Sigmoid colon (tissue), 7 donors: ENCODE results near the gene NHLRC4. TPM values are rescaled to one million over a fixed set of nuclear protein-coding genes. Genes with fewer than 3 reads are reported as not detected.

Source experiments
- DNase-seq: peaks from one replicate; pipeline ENCODE4 v3.0.0-alpha.2; 2019
- H3K27ac ChIP-seq, 4 donors: fragments of 200-600 bp; sonication (generic); one replicate each; pipeline ENCODE4 v1.5.1; 2016 to 2019; ENCODE audit warnings: mild to moderate bottlenecking in 1 of 4
- H3K27me3 ChIP-seq, 3 donors: fragments of 200-600 bp; sonication (generic); one replicate each; pipeline ENCODE4 v1.5.1; 2019; ENCODE audit warnings: mild to moderate bottlenecking in 1 of 3
- H3K36me3 ChIP-seq, 4 donors: fragments of 200-600 bp; sonication (generic); one replicate each; pipeline ENCODE4 v1.5.1; 2016 to 2019
- H3K4me1 ChIP-seq, 4 donors: fragments of 200-600 bp; sonication (generic); one replicate each; pipeline ENCODE4 v1.5.1; 2017 to 2019
- H3K4me3 ChIP-seq, 4 donors: fragments of 200-600 bp; sonication (generic); one replicate each; pipeline ENCODE4 v1.5.1; 2017 to 2019; ENCODE audit warnings: mild to moderate bottlenecking in 2 of 4, moderate library complexity in 1 of 4
- H3K9me3 ChIP-seq, 4 donors: fragments of 200-600 bp in 3 of 4; sonication (generic) in 3 of 4; one replicate each; pipeline versions ENCODE4 v1.5.1 to v1.6.1; 2013 to 2019
- EP300 ChIP-seq, 4 donors: sonication (generic); formaldehyde crosslinking; IDR thresholded peaks; one replicate each; pipeline ENCODE4 v1.6.1; 2017; ENCODE audit warnings: antibody characterized with exemption in 4 of 4
- POLR2A ChIP-seq, 2 donors: fragments of 450-650 bp; IDR thresholded peaks; one replicate each; pipeline ENCODE4 v1.6.1; 2016; ENCODE audit warnings: antibody characterized with exemption in 2 of 2, mild to moderate bottlenecking in 2 of 2, moderate library complexity in 2 of 2
- POLR2AphosphoS5 ChIP-seq, 4 donors: sonication (generic); formaldehyde crosslinking; IDR thresholded peaks; one replicate each; pipeline ENCODE4 v1.6.1; 2017; ENCODE audit warnings: antibody characterized with exemption in 4 of 4
- WGBS, 2 donors: extraction: QIAGEN DNeasy Blood & Tissue Kit; methylation state at CpG; one replicate each; pipeline ENCODE4 v1.1.7; 2013; 5-methylcytosine and 5-hydroxymethylcytosine counted together
- intact Hi-C: fragments of 100-400 bp; cut with DNase I; formaldehyde crosslinking; loops from one replicate; pipeline ENCODE4 v1.15.1; 2023
- polyA plus RNA-seq, 3 donors: library from polyadenylated mRNA; stranded (reverse); fragments of 200-250 nt; gene quantifications; one replicate each; pipeline ENCODE4 v1.2.3, GENCODE V29; 2013
- total RNA-seq, 4 donors: library from RNA; depleted of rRNA; stranded (reverse); fragments of >200 nt; gene quantifications; one replicate each; pipeline ENCODE4 v1.1.0, GENCODE V29; 2016
- TF ChIP-seq, protein P1 (sequence below), 4 experiments: fragments of 450-650 bp in 3 of 4; fragments of 200-600 bp in 1 of 4; IDR thresholded peaks; one replicate each; pipeline ENCODE4 v1.5.1; 2016 to 2019; ENCODE audit warnings: antibody characterized with exemption in 4 of 4, mild to moderate bottlenecking in 3 of 4, moderate library complexity in 2 of 4
- donor health status: healthy with polysubstance abuse.
- donor health status: Bipolar disorder and iron deficiency.
- donor health status: healthy.

Gene NHLRC4
- total and polyA plus RNA-seq, 7 donors: 0.60 to 4.2 (median 1.5) TPM

DNA sequence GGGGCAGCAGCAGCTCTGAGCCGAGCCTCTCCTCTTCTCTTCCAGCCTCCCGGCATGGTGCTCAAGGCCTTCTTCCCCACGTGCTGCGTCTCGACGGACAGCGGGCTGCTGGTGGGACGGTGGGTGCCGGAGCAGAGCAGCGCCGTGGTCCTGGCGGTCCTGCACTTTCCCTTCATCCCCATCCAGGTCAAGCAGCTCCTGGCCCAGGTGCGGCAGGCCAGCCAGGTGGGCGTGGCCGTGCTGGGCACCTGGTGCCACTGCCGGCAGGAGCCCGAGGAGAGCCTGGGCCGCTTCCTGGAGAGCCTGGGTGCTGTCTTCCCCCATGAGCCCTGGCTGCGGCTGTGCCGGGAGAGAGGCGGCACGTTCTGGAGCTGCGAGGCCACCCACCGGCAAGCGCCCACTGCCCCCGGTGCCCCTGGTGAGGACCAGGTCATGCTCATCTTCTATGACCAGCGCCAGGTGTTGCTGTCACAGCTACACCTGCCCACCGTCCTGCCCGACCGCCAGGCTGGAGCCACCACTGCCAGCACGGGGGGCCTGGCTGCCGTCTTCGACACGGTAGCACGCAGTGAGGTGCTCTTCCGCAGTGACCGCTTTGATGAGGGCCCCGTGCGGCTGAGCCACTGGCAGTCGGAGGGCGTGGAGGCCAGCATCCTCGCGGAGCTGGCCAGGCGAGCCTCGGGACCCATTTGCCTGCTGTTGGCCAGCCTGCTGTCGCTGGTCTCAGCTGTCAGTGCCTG lies 7.4 kb downstream of the NHLRC4 start:
- DNase-seq: no peak
- peaks cover 0 to 30% (median 8%) of the 10 kb centered on the region in 4 donors for H3K36me3 ChIP-seq
- H3K4me1 ChIP-seq: peaks cover 0 to 19% (median 13%) of the 10 kb centered on the region in 4 donors
- no peak overlapping the region for H3K4me3 ChIP-seq
- H3K27me3 ChIP-seq: no peaks in the 10 kb centered on the region
- WGBS, 2 donors: 87 to 93% methylated on average over 46 of the region's 46 CpGs
- H3K27ac ChIP-seq: no peak overlapping the region
- H3K9me3 ChIP-seq: no peaks in the 10 kb centered on the region
- intact Hi-C loops: no loop called here
- TF ChIP-seq, protein P1, sequence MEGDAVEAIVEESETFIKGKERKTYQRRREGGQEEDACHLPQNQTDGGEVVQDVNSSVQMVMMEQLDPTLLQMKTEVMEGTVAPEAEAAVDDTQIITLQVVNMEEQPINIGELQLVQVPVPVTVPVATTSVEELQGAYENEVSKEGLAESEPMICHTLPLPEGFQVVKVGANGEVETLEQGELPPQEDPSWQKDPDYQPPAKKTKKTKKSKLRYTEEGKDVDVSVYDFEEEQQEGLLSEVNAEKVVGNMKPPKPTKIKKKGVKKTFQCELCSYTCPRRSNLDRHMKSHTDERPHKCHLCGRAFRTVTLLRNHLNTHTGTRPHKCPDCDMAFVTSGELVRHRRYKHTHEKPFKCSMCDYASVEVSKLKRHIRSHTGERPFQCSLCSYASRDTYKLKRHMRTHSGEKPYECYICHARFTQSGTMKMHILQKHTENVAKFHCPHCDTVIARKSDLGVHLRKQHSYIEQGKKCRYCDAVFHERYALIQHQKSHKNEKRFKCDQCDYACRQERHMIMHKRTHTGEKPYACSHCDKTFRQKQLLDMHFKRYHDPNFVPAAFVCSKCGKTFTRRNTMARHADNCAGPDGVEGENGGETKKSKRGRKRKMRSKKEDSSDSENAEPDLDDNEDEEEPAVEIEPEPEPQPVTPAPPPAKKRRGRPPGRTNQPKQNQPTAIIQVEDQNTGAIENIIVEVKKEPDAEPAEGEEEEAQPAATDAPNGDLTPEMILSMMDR (IDR thresholded peaks at IDR 0.05): no peak
- no peak for TF ChIP-seq EP300 (IDR thresholded peaks at IDR 0.05)
- TF ChIP-seq POLR2A (IDR thresholded peaks at IDR 0.05): no peak
- TF ChIP-seq POLR2AphosphoS5 (IDR thresholded peaks at IDR 0.05): no peak

DNA sequence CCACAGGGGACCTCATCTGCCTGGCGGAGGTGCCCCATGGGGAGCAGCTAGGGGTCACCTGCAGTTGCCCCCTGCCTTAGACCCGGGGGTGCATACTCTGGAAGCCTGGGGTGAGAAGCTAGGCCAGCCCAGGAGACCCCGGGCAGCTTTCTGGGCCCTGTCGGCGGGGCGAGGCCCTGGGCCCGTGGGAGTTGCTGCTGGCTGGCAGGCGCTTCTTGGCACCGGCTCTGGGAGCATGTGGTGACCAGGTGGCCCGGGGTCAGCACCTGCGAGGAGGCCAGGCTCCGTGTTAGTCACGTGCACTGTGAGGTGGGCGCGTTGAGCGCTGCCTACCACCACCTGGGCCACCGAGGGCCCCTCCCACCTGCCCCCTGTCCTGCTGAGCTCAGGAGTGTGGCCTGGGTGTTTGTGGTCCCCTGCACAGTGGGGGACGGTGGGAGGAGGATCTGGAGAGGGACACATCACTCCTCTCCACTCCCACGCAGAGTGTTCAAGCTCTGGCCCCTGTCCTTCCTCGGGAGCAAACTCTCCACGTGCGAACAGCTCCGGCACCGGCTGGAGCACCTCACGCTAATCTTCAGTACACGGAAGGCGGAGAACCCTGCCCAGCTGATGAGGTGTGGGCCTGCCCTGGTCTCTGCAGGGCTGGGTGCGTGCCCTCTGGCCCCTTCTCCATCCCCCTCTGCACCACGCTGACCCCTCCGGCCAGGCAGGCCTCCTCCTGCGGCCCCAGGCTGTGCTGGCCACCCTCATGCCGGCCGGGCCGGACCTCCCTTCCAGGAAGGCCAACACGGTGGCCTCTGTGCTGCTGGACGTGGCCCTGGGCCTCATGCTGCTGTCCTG lies 8.8 kb downstream of the NHLRC4 start:
- WGBS, 2 donors: 89 to 95% methylated on average over 36 of the region's 36 CpGs

DNA sequence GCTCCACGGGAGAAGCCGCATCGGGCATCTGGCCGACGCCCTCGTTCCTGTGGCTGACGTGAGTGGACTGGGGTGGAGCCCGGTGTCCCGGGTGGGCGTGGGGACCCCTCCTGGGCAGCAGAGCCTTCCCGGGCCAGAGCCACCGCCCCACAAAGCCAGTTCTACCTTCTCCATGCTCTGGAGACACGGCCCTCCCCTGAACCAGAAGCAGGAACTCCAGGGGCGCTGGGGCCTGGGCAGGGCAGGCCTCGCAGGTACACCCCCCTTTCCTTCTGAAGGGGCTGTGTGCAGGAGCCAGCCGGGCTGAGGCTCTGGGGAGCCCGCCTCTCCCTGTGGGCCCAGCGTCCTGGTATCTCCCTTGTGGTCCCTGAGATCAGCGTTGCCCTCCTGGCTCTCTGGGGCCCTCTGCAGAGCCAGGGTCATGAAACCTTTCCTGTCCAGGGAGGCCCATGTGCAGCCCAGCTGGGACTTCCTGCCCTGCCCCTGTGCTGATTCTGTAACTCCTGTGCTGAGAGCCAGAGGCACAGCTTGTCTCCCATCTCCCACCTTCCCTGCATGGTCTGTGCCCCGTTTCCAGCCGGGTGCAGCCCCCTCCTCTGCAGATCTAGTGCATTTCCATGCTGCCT lies 9.5 kb downstream of the NHLRC4 start:
- Histone ChIP-seq H3K36me3 (peaks cover 0 to 34% (median 8%) of the 10 kb centered on the region in 4 donors), H3K27me3 (no peaks in the 10 kb centered on the region), H3K4me3 (no peak overlapping the region), H3K27ac (no peak overlapping the region), H3K4me1 (peaks cover 0 to 8% (median 2%) of the 10 kb centered on the region in 4 donors), H3K9me3 (no peaks in the 10 kb centered on the region)
- intact Hi-C loops: no loop called here
- TF ChIP-seq, protein P1 (IDR thresholded peaks at IDR 0.05): no peak
- TF ChIP-seq POLR2A (IDR thresholded peaks at IDR 0.05): no peak
- TF ChIP-seq POLR2AphosphoS5 (IDR thresholded peaks at IDR 0.05): no peak
- TF ChIP-seq EP300 (IDR thresholded peaks at IDR 0.05): no peak
- no peak for DNase-seq
- 85 to 87% methylated on average over 21 of the region's 21 CpGs for WGBS, 2 donors

More for the DNA sequence above, 8.8 kb downstream of the NHLRC4 start:
- DNase-seq: no peak
- H3K4me1 ChIP-seq: peaks cover 0 to 15% (median 6%) of the 10 kb centered on the region in 4 donors
- H3K9me3 ChIP-seq: no peaks in the 10 kb centered on the region
- H3K36me3 ChIP-seq: peaks cover 0 to 30% (median 8%) of the 10 kb centered on the region in 4 donors
- H3K4me3 ChIP-seq: no peak overlapping the region
- TF ChIP-seq, protein P1 (IDR thresholded peaks at IDR 0.05): no peak
- TF ChIP-seq EP300 (IDR thresholded peaks at IDR 0.05) (no peak), POLR2AphosphoS5 (IDR thresholded peaks at IDR 0.05) (no peak), POLR2A (IDR thresholded peaks at IDR 0.05) (no peak)
- H3K27me3 ChIP-seq: no peaks in the 10 kb centered on the region
- intact Hi-C loops: no loop called here
- no peak overlapping the region for H3K27ac ChIP-seq

DNA sequence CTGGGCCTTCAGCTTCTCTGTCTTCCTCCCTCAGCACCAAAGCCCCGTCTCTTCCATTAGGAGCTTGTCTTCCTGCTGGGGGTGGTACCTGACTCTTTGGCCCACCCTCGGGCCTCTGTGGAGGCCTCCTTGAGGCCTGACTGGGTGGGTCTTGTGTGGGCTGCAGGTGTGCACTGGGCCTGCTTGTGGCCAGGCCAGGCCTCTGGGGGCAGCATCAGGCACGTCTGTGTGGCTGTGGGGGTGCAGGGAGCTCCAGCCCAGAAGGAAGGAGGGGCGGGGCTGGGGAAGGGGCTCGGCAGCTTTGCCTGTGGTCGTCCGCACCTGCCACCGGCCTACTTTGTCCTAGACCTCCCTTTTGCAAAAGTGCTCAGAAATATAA lies 10.0 kb downstream of the NHLRC4 start:
- intact Hi-C loops: no loop called here
- Histone ChIP-seq H3K27ac (no peak overlapping the region), H3K4me1 (peaks cover 0 to 8% (median 2%) of the 10 kb centered on the region in 4 donors), H3K9me3 (no peaks in the 10 kb centered on the region), H3K36me3 (peaks cover 0 to 34% (median 8%) of the 10 kb centered on the region in 4 donors), H3K4me3 (no peak overlapping the region), H3K27me3 (no peaks in the 10 kb centered on the region)
- WGBS, 2 donors: 49 to 72% methylated on average over 8 of the region's 8 CpGs
- DNase-seq: no peak
- TF ChIP-seq, protein P1 (IDR thresholded peaks at IDR 0.05): no peak
- no peak for TF ChIP-seq POLR2AphosphoS5 (IDR thresholded peaks at IDR 0.05)
- no peak for TF ChIP-seq EP300 (IDR thresholded peaks at IDR 0.05)
- no peak for TF ChIP-seq POLR2A (IDR thresholded peaks at IDR 0.05)
